ENCODE data around the gene NMT1. TPM values are rescaled to one million over a fixed set of nuclear protein-coding genes. Genes with fewer than 3 reads are reported as not detected.

Gene NMT1
- 85.7 and 113 TPM in 2 replicates for total RNA-seq (2014; rRNA removed; shearing (Covaris generic))
- 65.1 and 86.9 TPM in 2 replicates for polyA plus RNA-seq (2015; cell fraction: cytosol; rRNA removed)
- 96.3 and 119 TPM in 2 replicates for polyA plus RNA-seq (2015; cell fraction: nucleus; rRNA removed)

DNA sequence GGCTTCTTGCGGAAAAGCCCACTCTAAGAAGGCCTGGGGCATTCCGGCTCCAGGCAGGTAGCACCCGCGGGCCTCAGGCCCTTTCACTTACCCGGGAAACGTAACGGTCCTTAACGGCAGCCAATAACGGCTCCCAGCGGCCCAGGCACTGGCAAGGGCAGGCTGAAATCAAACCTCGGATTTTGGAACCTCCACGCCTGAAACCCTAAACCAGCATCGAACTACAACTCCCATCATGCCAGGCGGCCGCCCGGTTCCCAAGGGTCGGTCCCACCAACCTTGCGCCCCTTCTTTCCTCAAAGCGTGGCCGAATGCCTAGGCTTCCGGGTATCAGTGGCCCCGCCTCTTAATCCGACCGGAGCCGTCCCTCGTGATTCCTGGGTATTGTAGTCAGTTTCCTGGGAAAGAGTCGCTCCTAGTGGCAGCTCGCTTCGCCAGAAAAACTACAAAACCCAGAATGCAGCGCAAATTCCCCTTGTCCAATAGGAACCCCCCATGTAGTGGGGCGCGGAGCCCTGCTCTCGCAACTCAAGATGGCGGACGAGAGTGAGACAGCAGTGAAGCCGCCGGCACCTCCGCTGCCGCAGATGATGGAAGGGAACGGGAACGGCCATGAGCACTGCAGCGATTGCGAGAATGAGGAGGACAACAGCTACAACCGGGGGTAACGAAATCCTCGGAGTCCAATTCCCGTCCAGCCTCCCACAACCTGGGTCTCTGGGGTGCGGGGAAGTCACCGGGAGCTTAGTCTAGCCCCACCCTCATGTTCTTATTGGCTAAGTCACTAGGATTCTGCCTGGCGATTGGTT, at the start of gene NMT1:
Gene NMT1, plus strand, starts transcription at position 521 of the 809 bp plus-strand sequence. Its CDS starts 13 bp downstream, at position 534.
- DNase-seq (ENCODE audit: low read depth) = peak; percentile 100

DNA sequence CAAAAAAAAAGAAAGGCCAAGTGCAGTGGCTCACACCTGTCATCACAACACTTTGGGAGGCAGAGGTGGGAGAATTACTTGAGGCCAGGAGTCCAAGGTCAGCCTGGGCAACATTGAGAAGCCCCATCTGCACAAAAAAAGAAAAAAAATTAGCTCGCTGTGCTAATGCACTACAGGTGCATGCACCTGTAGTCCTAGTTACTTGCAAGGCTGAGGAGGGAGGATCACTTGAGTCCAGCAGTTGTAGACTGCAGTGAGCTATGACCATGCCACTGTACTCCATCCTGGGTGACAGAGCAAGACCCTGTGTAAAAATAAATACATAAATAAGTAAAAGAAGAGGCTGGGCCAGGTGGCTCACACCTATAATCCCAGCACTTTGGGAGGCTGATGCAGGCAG, 49.4 kb upstream of the NMT1 start:
- no peak for DNase-seq (ENCODE audit: low read depth)

GRCh38 chr17:45013021-45013997, 47.8 kb upstream of the NMT1 start:
- no peak for DNase-seq (ENCODE audit: low read depth)

DNA sequence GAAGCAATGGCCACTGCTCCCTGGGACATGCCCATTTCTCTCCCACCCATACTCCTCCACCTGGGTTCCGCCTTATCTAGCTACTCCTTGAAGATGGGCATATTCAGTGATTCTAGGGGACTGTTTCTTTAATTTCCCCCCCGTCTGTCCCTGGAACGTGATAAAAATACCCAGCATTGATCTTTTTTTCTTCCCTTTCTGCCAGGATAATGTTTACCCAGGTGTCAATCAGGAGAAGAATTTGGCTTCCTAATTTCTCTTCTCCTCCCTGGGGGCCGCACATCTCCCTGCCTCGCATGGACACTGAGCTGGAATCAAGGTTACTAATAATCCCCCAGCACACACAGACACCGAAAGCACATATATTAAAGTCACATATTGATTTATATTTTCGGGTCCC, 44.9 kb upstream of the NMT1 start:
- DNase-seq (ENCODE audit: low read depth) = no peak

DNA sequence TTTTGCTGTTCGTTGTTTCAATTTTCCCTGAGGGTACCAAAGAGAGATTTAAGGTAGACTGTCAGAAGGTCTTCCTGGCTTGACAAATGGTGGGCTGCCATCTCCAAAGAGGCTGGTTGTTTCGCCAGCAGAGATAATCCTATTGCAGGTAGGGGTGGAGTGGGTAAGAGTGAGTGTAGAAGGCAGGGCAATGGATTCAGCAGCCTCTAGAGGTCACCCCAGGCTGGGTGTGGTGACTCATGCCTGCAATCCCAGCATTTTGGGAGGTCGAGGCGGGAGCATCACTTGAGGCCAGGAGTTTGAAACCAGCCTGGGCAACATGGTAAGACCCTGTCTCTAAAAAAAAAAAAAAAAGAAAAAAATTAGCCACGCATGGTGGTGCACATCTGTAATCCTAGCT, 44.3 kb upstream of the NMT1 start:
- peak; percentile 40 for DNase-seq (ENCODE audit: low read depth)

- no peak for DNase-seq (ENCODE audit: low read depth)
Measured at GRCh38 chr17:45018514-45018847, 42.6 kb upstream of the NMT1 start.

GRCh38 chr17:45018848-45019711, 42.0 kb upstream of the NMT1 start:
- DNase-seq (ENCODE audit: low read depth) = peak; percentile 21

GRCh38 chr17:45020354-45021138, 40.6 kb upstream of the NMT1 start:
- no peak for DNase-seq (ENCODE audit: low read depth)

GRCh38 chr17:45021607-45022287, 39.4 kb upstream of the NMT1 start:
- DNase-seq (ENCODE audit: low read depth) = no peak

DNA sequence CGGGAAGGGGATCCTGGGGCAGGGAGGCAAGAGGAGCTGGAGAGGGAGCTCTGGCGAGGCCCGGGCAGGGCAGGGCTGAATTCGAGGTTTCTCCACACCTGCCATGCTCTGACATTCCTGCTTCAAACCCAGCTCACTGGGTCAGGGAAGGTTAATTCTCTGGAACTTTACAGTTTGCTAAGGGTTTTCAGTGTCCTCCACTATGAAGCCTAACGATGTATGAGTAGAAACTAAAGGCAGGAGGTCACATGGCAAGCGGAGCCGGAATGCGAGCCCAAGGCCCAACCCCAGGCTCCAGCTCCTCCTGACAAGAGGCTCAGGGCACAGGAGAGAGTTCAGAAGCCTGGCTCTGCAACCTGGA, 38.8 kb upstream of the NMT1 start:
- no peak for DNase-seq (ENCODE audit: low read depth)

DNA sequence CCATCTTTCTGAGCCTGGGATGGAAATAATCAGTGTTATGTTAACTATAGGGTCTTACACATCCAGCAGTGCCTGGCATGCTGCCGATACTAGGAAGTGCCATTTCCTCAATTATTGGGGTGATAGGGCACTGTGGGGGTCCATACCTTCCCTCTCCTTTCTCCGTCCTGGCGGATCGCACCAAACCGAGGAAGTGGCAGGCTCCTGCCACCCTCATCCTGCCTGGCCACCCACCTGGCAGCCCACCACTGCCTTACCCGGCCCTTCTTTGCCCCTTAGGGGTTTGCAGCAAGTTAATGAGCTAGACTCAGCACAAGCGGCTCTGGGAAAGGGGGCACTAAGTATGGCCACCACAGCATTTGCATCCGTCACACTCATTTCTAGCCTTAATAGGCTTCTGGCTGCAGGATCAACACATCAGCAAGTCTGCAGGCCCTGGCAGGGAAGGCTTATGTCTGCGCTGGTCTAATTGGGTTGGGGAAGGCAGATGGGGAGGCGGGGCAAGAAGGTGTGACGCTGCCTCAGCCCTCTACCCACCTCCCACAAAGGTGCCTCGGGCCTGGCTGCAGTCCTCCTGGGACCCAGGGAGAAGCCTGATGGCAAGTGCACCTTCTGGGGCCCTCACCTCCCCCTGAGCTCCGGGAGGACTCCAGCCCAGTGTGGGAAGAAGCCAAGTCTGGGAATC, 38.3 kb upstream of the NMT1 start:
- DNase-seq (ENCODE audit: low read depth) = no peak

- no peak for DNase-seq (ENCODE audit: low read depth)
Measured at GRCh38 chr17:45029096-45029495, 32.0 kb upstream of the NMT1 start.

GRCh38 chr17:45029758-45030423, 31.2 kb upstream of the NMT1 start:
- DNase-seq (ENCODE audit: low read depth) = no peak

GRCh38 chr17:45030733-45031132, 30.4 kb upstream of the NMT1 start:
- DNase-seq (ENCODE audit: low read depth) = no peak

- no peak for DNase-seq (ENCODE audit: low read depth)
Measured at GRCh38 chr17:45031231-45032173, 29.6 kb upstream of the NMT1 start.

DNA sequence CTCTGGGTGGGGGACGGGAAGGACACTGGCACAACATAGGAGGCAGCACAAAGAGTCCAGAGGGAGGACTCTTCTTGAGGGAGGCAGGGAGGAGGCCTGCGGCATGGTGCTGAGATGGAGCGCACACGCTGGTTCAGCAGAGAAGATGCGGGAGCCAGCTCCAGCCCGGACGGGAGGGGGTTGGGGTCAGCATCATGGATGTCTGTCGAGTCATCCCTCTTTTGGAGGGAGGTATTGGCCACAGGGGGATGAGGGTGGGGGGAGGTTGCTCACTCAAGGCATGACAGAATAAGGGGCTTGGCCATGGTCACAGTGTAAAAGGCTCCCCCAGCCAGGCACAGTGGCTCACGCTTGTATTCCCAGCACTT, 29.0 kb upstream of the NMT1 start:
- DNase-seq (ENCODE audit: low read depth) = no peak

DNA sequence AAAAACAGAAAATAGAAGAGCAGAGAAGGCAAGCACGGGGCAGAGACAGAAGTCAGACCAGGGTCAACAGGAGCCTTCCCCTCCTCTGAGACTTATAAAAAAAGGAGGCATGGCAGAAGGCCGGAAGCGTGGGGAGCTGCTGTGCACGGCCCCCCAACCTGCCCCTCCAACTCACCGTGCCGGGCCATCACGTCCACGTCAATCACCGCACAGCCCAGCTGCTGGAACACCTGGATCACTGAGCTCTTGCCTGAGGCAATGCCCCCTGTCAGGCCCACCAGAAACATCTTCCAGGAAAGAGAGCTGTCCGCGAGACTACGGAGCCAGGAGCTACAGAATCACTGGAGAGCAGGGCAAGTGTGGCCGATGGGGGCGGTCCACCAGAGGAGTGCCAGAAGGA, 26.5 kb upstream of the NMT1 start:
- no peak for DNase-seq (ENCODE audit: low read depth)

GRCh38 chr17:45035848-45036247, 25.3 kb upstream of the NMT1 start:
- DNase-seq (ENCODE audit: low read depth) = no peak

All from HT1080 (cell line).